GM18526 (cell line): ENCODE results near the gene CAMK2B.

Experiments
- POLR2A ChIP-seq: IDR thresholded peaks from 3 replicates; pipeline ENCODE4 v1.6.1; 2011; ENCODE audit not compliant: insufficient read length; ENCODE audit errors: extremely low read depth

The CAMK2B gene

DNA sequence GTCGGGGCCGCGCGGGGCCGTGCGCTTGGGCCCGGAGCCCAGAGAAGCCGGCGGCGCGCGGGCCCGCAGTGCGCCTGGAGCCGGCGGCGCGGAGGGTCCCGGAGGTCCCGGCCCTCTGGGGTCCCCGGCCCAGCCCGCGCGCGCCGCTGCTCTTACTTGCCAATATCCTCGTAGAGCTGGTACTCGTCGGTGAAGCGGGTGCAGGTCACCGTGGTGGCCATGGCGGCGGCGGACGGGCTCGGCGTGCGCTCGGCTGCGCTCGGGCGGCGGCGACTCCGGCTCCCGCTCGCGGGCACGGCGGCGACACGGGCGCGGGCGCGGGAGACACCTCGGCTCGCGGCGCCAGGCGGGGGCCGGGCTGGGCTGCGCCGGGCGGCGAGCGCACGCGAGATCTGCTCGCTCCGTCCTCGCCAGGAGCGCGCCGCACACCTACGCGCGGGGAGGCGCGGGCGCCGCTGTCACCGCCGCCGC, at the start of gene CAMK2B:
CAMK2B (minus strand) TSS at position 394 of the 471 bp plus-strand sequence; CDS start at position 221, 173 bp downstream.
- TF ChIP-seq POLR2A = no peak

DNA sequence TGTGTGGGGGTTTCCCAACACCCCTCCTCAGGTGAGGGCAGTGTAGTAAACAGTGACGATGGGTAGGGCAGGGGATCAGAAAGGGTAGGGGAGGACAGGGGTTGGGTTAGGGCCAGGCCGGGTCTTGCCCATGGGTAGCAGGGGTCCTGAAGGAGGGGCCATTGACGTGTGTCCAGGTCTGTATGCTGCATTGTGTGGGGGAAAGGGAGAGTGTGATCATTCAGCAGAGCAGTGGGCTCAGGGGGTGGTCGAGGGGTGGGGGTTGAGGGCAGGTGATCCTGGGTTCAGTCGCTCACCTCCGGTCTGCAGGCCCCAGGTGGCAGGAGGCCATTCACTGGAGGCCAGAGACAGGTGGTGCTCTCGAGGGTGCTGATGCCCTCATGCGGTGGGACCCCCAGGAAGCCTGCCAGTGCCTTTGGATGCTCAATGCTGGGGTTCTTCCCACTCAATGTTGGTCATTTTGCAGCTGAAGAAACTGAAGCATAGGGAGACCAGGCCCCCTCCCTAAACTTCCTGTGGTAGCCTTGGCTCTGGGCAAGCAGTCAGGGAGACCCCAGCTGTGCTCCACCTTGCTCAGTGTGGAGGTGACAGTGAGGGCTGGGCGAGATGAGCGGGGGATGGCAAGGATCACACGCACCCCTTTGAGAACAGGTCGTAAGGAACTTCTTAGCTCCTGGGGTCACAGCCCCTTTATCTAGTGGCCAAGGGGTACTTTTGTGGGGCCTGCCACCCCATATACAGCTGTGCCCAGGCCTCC, 48.8 kb upstream of the CAMK2B start:
- no peak for TF ChIP-seq POLR2A

- TF ChIP-seq POLR2A = no peak
These were observed 48.0 kb upstream of the CAMK2B start for GRCh38 chr7:44373418-44373740.

GRCh38 chr7:44372560-44373417, 47.4 kb upstream of the CAMK2B start:
- TF ChIP-seq POLR2A = no peak

DNA sequence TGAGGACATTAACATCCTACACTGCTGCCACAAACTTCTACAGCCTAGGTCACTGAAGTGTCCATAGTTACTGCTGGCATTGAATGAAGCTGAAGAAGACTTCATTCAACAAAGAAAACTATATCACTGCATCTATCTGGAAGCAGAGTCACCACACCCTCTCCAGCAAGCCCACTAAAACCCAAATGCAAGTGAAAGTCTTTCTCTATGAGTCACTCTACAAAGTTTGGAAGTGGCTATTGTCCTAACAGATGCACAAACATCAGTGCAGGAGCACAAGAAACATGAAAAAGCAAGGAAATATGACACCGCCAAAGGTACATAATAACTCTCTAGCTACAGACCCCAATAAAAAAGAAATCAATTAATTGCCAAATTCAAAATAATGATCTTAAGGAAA, 43.5 kb upstream of the CAMK2B start:
- no peak for TF ChIP-seq POLR2A

GRCh38 chr7:44368455-44368854, 43.1 kb upstream of the CAMK2B start:
- TF ChIP-seq POLR2A = no peak

DNA sequence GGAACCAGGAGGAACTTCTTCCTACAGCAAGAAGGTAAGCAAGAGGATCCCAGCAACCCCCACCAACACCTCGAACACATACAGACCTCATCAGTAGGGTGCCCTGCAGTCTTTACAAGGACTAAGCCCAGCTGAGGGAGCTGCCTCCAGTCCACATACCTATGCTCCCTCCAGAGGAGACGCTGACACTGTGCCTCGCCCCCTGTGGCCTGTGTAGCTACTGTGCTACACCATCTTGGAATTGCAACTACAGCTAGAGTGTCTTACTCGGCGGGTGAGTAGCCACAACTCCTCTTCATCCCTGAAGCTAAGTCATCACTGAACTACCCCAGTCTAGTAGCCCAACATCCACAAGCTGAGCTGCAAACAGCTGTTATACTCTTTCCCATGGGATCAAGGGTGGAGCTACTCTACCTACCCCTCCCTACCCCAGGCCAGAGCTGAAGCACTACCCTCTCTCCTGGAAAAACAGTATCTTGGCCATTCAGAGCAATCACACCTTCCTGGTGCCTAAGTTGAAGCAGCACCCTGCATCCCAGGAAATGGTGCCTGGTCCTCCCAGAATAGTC, 42.2 kb upstream of the CAMK2B start:
- no peak for TF ChIP-seq POLR2A

DNA sequence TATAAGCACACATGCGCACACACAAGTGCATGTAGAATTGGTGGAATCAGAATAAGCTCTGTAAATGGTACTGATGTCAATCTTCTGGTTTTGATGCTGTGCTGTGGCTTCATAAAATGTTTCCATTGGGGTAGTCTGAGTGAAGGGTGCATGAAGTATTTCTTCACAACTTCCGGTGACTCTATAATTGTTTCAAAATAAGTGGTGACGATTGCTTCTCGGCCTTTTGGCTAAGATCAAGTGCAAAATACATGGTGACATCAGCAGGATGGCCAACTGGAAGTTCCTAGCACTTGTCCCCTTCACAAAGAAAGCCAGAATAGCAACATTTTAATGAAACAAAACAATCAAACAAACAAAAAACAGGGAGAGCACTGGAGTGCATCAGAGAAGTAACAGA, 41.6 kb upstream of the CAMK2B start:
- TF ChIP-seq POLR2A = no peak

- TF ChIP-seq POLR2A = no peak
These were observed 28.3 kb upstream of the CAMK2B start for GRCh38 chr7:44353668-44354067.

GRCh38 chr7:44348851-44349781, 23.7 kb upstream of the CAMK2B start:
- TF ChIP-seq POLR2A = no peak

DNA sequence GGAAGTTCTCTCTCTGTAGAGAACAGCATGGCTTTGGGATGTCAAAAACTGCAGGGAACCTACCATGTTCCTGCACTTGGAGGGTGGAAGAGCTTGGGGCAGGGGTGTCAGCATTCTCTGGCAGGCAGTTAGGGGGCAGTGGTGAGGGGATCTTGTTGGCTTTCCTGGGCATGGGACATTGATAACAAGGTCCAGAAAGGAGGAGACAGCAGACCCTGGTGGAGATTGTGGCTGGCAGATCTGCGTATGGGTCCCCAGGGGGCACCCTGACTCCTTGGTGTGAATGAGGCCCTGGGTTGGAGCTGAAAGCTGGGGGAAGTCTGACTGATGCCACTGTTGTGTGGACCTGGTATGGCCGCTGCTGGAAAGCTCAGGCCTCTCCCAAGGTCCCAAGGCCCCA, 22.9 kb upstream of the CAMK2B start:
- TF ChIP-seq POLR2A = no peak

DNA sequence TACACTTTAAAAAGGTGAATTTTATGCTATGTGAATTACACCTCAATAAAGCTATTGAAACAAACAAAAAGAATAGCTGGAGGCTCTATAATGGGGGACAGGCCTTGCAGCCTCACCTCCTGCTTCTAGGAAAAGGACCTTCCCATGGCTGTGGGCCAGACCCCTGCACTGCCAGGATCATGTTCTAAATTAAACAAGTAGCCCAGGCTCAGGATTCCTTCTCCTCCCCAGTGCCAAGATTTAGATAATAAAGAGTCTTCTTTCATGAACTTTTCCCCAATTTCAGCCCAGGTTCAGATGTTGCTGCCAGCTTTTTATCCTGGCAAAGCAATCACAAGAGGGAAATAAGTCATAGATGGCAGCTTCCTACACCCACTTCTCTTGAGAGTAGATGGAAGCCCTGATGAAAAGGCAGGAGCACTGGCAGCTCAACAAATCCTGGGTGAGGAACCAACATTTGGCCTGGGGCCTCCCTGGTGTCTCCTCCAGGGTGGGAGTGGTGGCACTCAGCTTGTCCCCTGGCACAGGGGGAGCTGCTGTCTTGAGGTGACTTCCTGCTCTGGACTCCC, 22.2 kb upstream of the CAMK2B start:
- no peak for TF ChIP-seq POLR2A

- no peak for TF ChIP-seq POLR2A
These were observed 20.7 kb upstream of the CAMK2B start for GRCh38 chr7:44346063-44346462.

DNA sequence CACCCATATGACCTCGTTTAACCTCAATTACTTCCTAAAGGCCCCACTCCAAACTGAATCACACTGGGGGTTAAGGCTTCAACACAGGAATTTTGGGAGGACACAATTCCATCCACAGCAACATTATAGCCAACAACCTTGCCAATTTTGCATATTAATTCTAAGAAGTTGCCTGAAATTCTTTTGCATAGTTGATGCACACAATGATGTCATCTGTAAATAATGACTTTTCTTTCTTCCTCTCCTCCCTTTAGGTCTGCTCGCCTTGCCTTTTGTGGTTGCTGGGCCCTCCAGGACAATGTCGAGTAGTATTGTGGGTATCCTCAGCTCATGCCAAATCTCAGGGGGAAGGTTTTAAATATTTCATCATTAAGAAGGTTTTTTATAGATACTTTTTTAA, 16.0 kb upstream of the CAMK2B start:
- TF ChIP-seq POLR2A = no peak

- no peak for TF ChIP-seq POLR2A
These were observed 13.2 kb upstream of the CAMK2B start for GRCh38 chr7:44338600-44338999.
